Brain microvascular endothelial cell (primary cell): ENCODE results near the gene ROMO1.

ENCODE experiments used
- DNase-seq: peaks from one replicate; pipeline ENCODE4 v3.0.0-alpha.2; 2020
- H3K27ac ChIP-seq: fragments of 250-450 bp; sonication (Bioruptor Pico); 2 replicates; pipeline ENCODE4 v1.5.1; 2020; ENCODE audit warnings: mild to moderate bottlenecking, moderate library complexity
- H3K27me3 ChIP-seq: fragments of 250-450 bp; sonication (Bioruptor Pico); replicated peaks from 2 replicates; pipeline ENCODE4 v1.5.1; 2020; ENCODE audit warnings: mild to moderate bottlenecking
- H3K36me3 ChIP-seq: fragments of 250-450 bp; sonication (Bioruptor Pico); replicated peaks from 2 replicates; pipeline ENCODE4 v1.5.1; 2020; ENCODE audit warnings: mild to moderate bottlenecking
- H3K4me3 ChIP-seq: 2 replicates; pipeline ENCODE4 v1.5.1; 2011; ENCODE audit warnings: low read depth, mild to moderate bottlenecking, control low read depth, low read length, moderate library complexity
- CTCF ChIP-seq: IDR thresholded peaks from 2 replicates; pipeline ENCODE4 v1.5.1; 2011; ENCODE audit warnings: low read depth, mild to moderate bottlenecking, moderate library complexity, low read length, control low read depth, inconsistent platforms; ENCODE audit errors: missing control alignments
- in situ Hi-C: cut with HindIII; loops from 2 replicates; pipeline ENCODE4 v1.10.0; 2017; ENCODE audit warnings: low sequenced_read_pairs, low pct_ligation_motif_present

ROMO1 gene

GRCh38 chr20:35724321-35725230 lies 25.4 kb downstream of the ROMO1 start:
- in situ Hi-C loops = loop anchor here (25.0 kb wide), 1 partner anchor 163 kb away; no protein-coding TSS in a partner anchor
- Histone ChIP-seq H3K27ac (no peak overlapping the region), H3K27me3 (no peaks in the 10 kb centered on the region), H3K36me3 (peaks cover 92% of the 10 kb centered on the region), H3K4me3 (no peak overlapping the region)
- no peak for DNase-seq
- no peak for TF ChIP-seq CTCF

DNA sequence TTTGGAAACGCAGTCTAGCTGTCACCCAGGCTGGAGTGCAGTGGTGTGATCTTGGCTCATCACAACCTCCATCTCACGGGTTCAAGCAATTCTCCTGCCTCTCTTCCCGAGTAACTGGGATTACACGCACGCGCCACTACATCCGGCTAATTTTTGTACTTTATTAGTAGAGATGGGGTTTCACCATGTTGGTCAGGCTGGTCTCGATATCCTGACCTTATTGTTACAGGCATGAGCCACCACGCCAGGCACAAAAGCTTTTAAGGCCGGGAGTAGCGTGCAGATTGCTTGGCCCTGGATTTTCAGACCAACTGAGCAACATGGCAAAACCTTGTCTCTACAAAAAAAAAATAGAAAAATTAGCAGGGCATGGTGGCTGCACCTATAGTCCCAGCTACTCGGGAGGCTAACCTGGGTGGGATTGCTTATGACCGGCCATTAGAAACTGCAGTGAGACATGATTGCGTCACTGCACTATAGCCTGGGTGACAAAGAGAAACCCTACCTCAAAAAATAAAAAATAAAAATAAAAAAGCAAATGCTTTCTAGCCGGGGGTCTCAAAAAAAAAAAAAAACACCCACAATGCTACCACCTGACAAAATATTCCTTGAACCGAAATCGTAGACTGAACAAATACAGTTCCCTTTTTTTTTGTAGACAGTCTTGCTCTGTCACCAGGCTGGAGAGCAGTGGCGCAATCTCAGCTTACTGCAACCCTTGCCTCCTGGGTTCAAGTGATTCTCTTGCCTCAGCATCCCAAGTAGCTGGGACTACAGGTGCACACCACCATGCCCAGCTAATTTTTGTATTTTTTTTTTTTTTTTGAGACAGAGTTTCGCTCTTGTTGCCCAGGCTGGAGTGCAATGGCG lies 27.9 kb downstream of the ROMO1 start:
- Histone ChIP-seq H3K36me3 (peaks cover 92% of the 10 kb centered on the region), H3K27me3 (no peaks in the 10 kb centered on the region), H3K27ac (no peak overlapping the region), H3K4me3 (no peak overlapping the region)
- no peak for DNase-seq
- no peak for TF ChIP-seq CTCF
- in situ Hi-C loops = loop anchor here (25.0 kb wide), 1 partner anchor 160 kb away; no protein-coding TSS in a partner anchor

GRCh38 chr20:35729283-35729807 lies 30.1 kb downstream of the ROMO1 start:
- Histone ChIP-seq H3K36me3 (peaks cover 93% of the 10 kb centered on the region), H3K27ac (no peak overlapping the region), H3K27me3 (no peaks in the 10 kb centered on the region), H3K4me3 (no peak overlapping the region)
- TF ChIP-seq CTCF = no peak
- DNase-seq = no peak
- in situ Hi-C loops = loop anchor here (25.0 kb wide), 1 partner anchor 158 kb away; no protein-coding TSS in a partner anchor

GRCh38 chr20:35729836-35730582 lies 30.8 kb downstream of the ROMO1 start:
- in situ Hi-C loops = loop anchor here (25.0 kb wide), 1 partner anchor 157 kb away; no protein-coding TSS in a partner anchor
- Histone ChIP-seq H3K36me3 (peaks cover 93% of the 10 kb centered on the region), H3K27ac (no peak overlapping the region), H3K27me3 (no peaks in the 10 kb centered on the region), H3K4me3 (no peak overlapping the region)
- no peak for DNase-seq
- TF ChIP-seq CTCF = no peak
